Endometrial microvascular endothelial cells (primary cell): Measurements from ENCODE around the gene SIRPB2. TPM values are rescaled to one million over a fixed set of nuclear protein-coding genes. Genes with fewer than 3 reads are reported as not detected.

Source experiments
- in situ Hi-C: cut with HindIII; loops from 2 replicates; pipeline ENCODE4 v1.10.0; 2017; ENCODE audit warnings: low sequenced_read_pairs, low pct_unique_long_range_greater_than_20kb; ENCODE audit errors: inconsistent ontology term
- total RNA-seq: library from RNA; depleted of rRNA; stranded (reverse); fragments of >200 nt; gene quantifications from one replicate; pipeline ENCODE4 v1.2.3, GENCODE V29; 2015; ENCODE audit errors: inconsistent ontology term

SIRPB2 gene
- total RNA-seq, 1 donor from 2014 or later, result 0.19 TPM

GRCh38 chr20:1474325-1474724, 16.9 kb downstream of the SIRPB2 start:
- in situ Hi-C loops, result no loop called here

GRCh38 chr20:1473246-1474220, 17.7 kb downstream of the SIRPB2 start:
- in situ Hi-C loops, result no loop called here

- in situ Hi-C loops, result no loop called here
Measured at GRCh38 chr20:1472556-1473245, 18.5 kb downstream of the SIRPB2 start.

- in situ Hi-C loops, result no loop called here
Measured at GRCh38 chr20:1471242-1471641, 20.0 kb downstream of the SIRPB2 start.

GRCh38 chr20:1469925-1470571, 21.2 kb downstream of the SIRPB2 start:
- in situ Hi-C loops, result no loop called here

GRCh38 chr20:1469306-1469905, 21.8 kb downstream of the SIRPB2 start:
- in situ Hi-C loops, result no loop called here

GRCh38 chr20:1468117-1468624, 23.0 kb downstream of the SIRPB2 start:
- in situ Hi-C loops, result no loop called here

GRCh38 chr20:1467355-1468116, 23.7 kb downstream of the SIRPB2 start:
- in situ Hi-C loops, result no loop called here

- in situ Hi-C loops, result no loop called here
Measured at GRCh38 chr20:1467082-1467354, 24.2 kb downstream of the SIRPB2 start.

- in situ Hi-C loops, result no loop called here
Measured at GRCh38 chr20:1466211-1467081, 24.8 kb downstream of the SIRPB2 start, which contains the start of gene NSFL1C. Gene NSFL1C, minus strand, starts transcription at chr20:1466849. Its CDS starts 25 bp downstream, at chr20:1466824.

GRCh38 chr20:1465470-1466210, 25.6 kb downstream of the SIRPB2 start:
- in situ Hi-C loops, result no loop called here

GRCh38 chr20:1463971-1464570, 27.1 kb downstream of the SIRPB2 start:
- in situ Hi-C loops, result no loop called here

- in situ Hi-C loops, result no loop called here
Measured at GRCh38 chr20:1462834-1463233, 28.4 kb downstream of the SIRPB2 start.

- in situ Hi-C loops, result no loop called here
Measured at GRCh38 chr20:1462001-1462400, 29.2 kb downstream of the SIRPB2 start.

GRCh38 chr20:1460275-1460674, 30.9 kb downstream of the SIRPB2 start:
- in situ Hi-C loops, result no loop called here

- in situ Hi-C loops, result no loop called here
Measured at GRCh38 chr20:1457992-1458391, 33.2 kb downstream of the SIRPB2 start.
